Right lobe of liver (tissue), 4 donors: ENCODE data around the gene BACH2.

Source experiments
- CTCF ChIP-seq, 4 donors: fragments of 200-600 bp in 3 of 4; fragments of 450-650 bp in 1 of 4; IDR thresholded peaks; one replicate each; pipeline versions ENCODE4 v1.5.1 to v1.8.0; 2016 to 2022; ENCODE audit warnings: antibody characterized with exemption in 4 of 4, mild to moderate bottlenecking in 2 of 4
- POLR2A ChIP-seq: fragments of 450-650 bp; IDR thresholded peaks from one replicate; pipeline ENCODE4 v1.6.1; 2017; ENCODE audit warnings: antibody characterized with exemption, mild to moderate bottlenecking
- donor health status: DM: no; HTN: no; CAD: no.
- donor health status: DM: no; HTN: no; CAD: no.
- donor health status: DM: no; HTN: yes; CAD: no.

- TF ChIP-seq POLR2A (no peak), CTCF (IDR thresholded peaks at IDR 0.05) (no peak)
Measured at GRCh38 chr6:90297115-90297866, 648 bp upstream of the BACH2 start.
